HG03460 (cell line): ENCODE measurements around the gene FLT1.

Experiments used
- ATAC-seq: cut with Tn5 transposase; IDR thresholded peaks from one replicate; pipeline ENCODE4 v1.9.1; 2021; ENCODE audit not compliant: unreplicated experiment

The FLT1 gene

GRCh38 chr13:28349371-28349770 lies 145.6 kb downstream of the FLT1 start:
- no peak for ATAC-seq

GRCh38 chr13:28347456-28348371 lies 147.2 kb downstream of the FLT1 start:
- no peak for ATAC-seq

DNA sequence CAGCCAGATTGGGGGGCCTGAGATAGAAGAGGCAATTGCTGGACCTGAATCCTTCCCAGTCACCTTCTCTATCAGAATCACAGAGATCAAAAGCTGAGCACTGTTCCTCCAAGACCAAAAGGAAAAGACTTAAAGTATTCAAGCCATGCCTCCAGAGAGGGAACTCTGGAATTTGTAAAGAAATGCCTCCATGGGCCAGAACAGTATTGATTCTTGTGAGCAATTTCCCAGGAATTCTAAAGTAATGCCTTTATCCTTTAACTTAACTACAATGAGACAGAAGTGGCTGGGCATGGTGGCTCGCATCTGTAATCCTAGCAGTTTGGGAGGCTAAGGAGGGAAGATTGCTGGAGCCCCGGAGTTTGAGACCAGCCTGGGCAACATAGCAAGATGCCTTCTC lies 148.8 kb downstream of the FLT1 start:
- no peak for ATAC-seq

DNA sequence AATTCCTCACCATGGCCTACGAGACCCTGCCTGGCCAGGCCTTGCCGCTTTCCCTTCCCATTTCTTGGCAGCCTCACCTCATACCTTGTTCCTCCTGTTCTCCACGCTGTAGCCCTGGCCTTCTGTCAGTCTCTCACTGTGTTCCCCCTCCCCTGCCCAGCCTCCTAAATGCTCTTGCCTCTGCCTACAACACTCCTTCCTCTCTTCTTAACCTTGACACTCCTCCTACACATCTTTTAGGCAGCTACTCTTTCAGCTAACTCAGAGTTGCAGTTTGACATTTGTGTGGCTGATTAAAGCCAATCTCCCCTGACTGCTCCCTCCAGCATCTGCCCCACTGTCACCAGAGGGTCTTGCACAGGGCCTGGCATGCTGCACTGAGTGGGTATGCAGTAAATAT lies 150.8 kb downstream of the FLT1 start:
- no peak for ATAC-seq

DNA sequence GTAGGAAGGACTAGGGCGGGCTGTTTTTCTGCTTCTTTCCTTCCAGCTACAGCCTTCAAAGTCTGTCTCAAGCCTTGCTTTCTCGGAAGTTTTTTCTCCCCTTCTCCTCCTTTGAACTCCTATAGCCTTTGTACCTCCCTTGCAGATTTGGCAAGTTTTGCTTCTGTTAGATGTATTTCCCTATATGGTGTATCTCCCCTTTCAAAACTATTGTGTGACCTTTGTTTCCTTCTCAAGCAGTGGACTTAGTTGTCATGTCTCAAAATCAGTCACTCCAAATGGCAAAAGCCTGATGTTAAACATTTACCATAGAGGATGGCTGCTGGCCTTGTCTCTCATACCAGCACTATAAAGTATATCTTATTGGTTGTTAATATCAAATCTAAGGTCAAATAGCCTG lies 152.7 kb downstream of the FLT1 start:
- ATAC-seq, result no peak

- ATAC-seq, result no peak
Measured at GRCh38 chr13:28340272-28340793, 154.6 kb downstream of the FLT1 start.

- ATAC-seq, result no peak
Measured at GRCh38 chr13:28339419-28339818, 155.5 kb downstream of the FLT1 start.

DNA sequence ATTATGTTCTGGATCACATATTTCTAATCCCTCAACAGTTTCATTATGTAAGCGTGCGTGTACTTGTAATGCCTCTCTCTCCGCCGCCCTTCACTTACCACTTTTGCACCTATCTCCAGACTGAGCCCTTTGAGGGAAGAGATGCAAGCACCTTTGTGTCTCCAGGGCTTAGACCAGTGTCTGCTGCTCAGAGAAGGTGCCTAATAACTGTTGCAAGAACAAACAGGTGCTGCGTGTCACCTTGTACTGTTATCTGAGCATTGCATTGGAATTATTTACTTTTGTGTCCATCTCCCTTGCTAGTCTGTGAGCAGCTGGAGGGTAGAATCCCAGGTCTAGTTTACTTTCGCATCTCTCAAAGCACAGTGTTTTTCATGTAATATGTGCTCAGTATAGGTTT lies 156.2 kb downstream of the FLT1 start:
- no peak for ATAC-seq

DNA sequence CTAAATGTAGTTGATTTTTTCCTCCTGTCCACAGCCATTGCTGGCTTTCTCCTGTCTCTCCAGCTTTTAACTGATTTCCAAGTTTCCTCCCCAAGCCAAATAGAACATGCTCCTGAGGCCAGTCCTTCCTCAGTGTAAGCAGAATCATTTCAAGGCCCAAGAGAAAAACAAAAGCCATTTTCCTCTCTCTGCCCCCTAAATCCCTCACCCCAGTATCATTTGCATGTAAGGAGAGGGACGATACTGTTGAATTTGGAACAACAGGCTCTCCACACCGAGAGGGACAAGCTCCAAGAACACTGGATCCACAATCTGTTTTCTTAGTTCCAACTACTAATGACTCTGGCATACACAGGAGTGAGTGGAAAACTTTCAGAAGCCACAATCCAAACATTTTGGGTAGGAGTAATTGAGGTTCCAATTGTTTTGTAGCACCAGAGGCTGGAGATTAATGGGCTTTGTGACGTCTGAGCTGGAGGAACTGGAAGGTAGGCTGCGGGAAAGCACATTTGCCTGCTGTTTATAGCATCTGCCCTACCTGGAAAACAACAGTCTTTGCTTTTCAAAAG lies 156.8 kb downstream of the FLT1 start:
- ATAC-seq, result no peak

DNA sequence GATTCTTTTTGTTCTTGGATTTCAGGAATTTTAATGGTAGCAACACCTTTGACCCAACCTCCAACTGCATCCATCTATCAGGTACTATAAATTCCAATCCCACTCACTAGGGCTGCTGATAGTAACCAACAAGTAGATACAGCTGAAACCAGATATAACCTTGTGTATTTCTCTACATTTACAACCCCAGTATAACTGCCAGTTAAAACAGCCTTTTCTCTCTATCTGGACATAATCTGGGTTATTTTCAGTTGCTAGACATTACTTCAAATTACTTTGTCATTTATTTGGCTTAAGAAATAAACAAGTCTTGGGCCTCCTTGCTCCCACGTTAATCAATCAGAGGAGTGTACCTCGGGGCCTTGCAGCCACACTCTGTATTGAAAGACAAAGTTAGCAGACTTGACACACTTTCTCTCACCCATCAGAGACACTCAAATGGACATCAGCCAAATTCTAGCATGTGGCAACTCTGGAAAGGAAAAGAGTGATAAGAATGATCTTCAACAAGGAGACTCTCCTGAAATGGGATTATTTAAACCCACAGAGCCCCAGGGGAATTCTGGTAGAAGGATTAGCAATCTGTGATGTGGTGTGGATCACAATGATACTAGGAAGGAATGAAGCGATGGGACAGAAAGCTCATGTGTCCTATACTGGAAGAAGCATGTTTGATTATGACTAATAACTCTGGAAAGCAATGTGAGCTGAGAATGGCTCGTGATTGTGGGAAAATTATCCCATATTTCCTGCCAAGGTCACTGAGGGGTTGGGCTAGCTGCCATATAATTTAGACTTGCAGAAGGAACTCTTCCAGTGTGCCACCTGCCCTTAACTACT lies 157.5 kb downstream of the FLT1 start:
- ATAC-seq, result no peak

- ATAC-seq, result no peak
Measured at GRCh38 chr13:28336193-28336657, 158.7 kb downstream of the FLT1 start.

DNA sequence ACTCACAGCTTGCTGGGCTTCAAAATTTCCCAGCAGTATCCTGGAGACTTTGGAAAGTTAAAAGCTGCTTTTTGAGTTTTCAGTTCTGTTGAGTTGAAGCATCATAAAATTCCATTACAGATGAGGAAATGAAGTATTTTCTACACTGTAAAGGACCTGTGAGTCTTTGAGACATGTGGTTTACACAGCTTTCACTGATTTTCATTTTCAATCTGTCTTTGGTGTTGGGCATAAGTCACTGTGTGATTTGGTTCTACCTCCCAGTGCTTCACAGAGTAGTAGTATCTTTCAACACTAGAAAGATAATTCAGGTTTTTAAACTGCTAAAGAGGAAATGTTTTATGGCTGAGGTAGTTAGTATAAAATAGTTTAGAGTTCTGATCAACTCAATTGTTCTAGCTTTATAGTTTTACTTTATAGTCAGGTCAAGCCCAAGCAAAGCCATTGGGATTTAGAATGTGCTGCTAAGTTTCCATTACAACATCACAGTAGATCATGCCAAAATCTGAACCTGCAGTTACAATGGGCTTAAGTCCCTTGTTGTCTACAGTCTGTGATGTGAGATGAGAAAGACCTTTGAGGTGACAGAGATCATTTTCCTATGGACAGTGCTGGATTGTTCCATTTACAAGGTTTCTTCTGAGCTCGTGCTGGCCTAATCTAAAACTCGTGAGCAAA lies 161.6 kb downstream of the FLT1 start:
- no peak for ATAC-seq

DNA sequence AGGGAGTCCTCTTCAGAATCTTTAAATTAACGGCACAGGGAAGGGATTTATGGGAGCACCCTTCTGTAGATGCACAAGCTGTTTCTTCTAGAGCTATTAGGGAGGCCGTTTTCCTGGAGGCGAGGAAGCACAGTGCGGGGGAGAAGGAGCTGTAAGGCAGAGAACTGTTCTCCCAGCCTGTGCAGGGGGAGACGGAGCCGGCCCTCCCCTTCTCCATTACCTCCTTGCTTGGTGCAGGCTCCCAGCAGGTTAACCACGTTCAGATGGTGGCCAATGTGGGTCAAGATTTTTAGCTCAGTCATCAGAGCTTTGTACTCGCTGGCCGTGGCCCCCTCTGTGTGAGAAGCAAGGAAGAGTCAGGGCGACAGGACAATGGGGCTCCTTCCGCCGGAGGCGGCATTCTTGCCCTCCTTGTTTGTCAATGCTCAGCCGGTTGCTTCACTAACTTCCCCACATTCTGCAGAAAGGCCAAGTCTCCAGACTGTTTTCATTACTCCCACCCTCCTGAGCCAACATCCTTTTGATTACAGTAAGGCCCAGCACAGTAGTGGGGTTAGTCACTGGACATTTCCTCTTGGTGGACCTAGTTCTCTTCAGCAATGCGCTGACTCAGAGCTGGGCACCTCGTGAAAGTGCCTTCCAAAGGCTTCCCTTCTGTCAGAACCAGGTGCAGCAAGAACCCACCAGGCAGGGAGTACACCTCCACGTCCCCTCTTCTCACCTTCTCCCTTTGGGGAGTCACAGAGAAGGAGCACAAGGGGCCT lies 165.4 kb downstream of the FLT1 start:
- no peak for ATAC-seq

DNA sequence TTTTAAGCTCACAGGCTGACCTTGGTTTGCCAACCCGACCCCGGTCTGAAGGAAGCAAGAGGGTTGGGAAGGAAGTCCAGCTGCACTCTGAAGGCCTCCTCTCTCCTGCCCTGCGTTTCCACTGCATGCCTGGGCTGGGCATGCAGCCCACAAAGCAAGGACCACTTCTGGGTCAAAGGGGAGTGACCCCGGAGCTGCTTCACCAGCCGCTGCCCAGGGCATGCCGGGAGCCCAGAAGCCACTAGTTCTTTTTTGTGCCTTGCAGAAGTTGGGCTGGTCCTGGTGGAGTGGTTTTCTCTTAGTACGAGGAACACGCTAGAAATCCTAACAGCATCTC lies 166.7 kb downstream of the FLT1 start:
- ATAC-seq, result no peak

GRCh38 chr13:28327373-28328270 lies 167.3 kb downstream of the FLT1 start:
- ATAC-seq, result no peak

DNA sequence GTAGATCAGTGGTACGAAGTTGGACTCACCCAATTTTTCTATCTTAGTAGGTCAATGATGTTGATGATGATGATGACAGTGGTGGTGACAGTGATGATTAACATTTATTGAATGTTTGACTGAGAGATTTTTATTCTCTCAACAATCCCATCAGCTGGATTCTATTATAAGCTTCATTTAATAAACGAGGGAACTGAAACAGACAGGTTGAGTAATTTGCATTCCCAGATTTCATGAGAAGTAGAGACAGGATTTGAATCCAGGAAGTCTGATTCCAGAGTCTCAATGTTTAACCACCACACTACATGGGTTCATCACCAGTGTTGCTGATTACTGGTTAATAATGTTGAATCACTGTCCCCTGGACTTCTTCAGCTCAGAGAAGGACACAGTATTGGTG lies 168.9 kb downstream of the FLT1 start:
- no peak for ATAC-seq

GRCh38 chr13:28325022-28325421 lies 169.9 kb downstream of the FLT1 start:
- ATAC-seq, result no peak

DNA sequence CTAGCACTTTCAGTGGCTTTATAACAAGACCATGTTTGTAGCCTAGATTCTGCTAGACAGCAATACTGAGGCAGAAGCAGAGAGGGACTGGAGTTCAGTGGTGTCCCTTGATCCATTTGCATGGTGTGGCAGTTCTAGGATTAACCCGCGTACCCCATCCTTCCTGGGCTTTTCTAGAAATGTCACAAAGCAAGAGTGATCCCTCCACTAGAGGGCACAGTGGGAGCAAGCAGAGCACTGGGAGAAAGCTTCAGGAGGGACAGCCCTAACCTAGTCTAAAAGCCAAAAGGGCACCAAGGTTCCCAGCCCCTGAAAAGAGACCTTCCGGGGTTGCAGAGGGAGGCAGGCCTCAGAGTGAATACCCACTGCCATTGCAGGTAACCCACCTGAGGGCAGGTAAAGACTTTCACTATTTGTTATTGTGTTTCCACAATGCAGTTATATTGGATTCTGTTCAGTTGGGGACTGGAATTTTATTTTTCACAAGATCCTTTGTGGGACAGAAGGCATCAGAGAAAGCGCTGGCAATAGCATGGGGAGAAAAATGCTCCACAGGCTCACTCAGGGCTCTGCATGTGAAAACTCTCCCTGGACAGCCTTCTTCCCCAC lies 170.6 kb downstream of the FLT1 start:
- ATAC-seq, result no peak
